SK-N-SH treated with all-trans-retinoic acid at 6 μM for 48 hours (cell line): ENCODE measurements around the gene BEST4.

Experiments used
- ATAC-seq: fragments of 200-7000 bp; cut with Tn5 transposase; 3 replicates; pipeline ENCODE4 v1.9.1; 2020; ENCODE audit warnings: mild to moderate bottlenecking, moderate library complexity
- ARNTL ChIP-seq: fragments of 450-650 bp; formaldehyde crosslinking; IDR thresholded peaks from 2 replicates; pipeline ENCODE4 v1.5.0; 2020; ENCODE audit warnings: low read depth, mild to moderate bottlenecking, moderate library complexity, borderline replicate concordance
- BACH2 ChIP-seq: fragments of 250-450 bp; sonication (Bioruptor Pico); IDR thresholded peaks from 2 replicates; pipeline ENCODE4 v1.9.0; 2021; ENCODE audit warnings: mild to moderate bottlenecking, borderline replicate concordance
- CSDC2 ChIP-seq: fragments of 250-450 bp; sonication (Bioruptor Pico); IDR thresholded peaks from 2 replicates; pipeline ENCODE4 v1.5.0; 2020; ENCODE audit warnings: mild to moderate bottlenecking, moderate library complexity
- ESRRG ChIP-seq: fragments of 250-450 bp; sonication (Bioruptor Pico); IDR thresholded peaks from 2 replicates; pipeline ENCODE4 v1.6.1; 2021; ENCODE audit warnings: mild to moderate bottlenecking
- GLIS3 ChIP-seq: fragments of 250-450 bp; sonication (Bioruptor Pico); IDR thresholded peaks from 2 replicates; pipeline ENCODE4 v1.5.0; 2020; ENCODE audit warnings: mild to moderate bottlenecking, moderate library complexity
- ISL1 ChIP-seq: fragments of 250-450 bp; sonication (Bioruptor Pico); IDR thresholded peaks from 2 replicates; pipeline ENCODE4 v2.1.2; 2022; ENCODE audit warnings: mild to moderate bottlenecking, moderate library complexity
- OSR1 ChIP-seq: fragments of 250-450 bp; sonication (Bioruptor Pico); IDR thresholded peaks from 2 replicates; pipeline ENCODE4 v1.8.0; 2022; ENCODE audit warnings: moderate library complexity, mild to moderate bottlenecking, inconsistent platforms
- PPARA ChIP-seq: fragments of 250-450 bp; sonication (Bioruptor Pico); IDR thresholded peaks from 2 replicates; pipeline ENCODE4 v1.5.0; 2020; ENCODE audit warnings: mild to moderate bottlenecking, borderline replicate concordance
- RARB ChIP-seq: fragments of 250-450 bp; sonication (Bioruptor Pico); IDR thresholded peaks from 2 replicates; pipeline ENCODE4 v1.8.0; 2021; ENCODE audit warnings: mild to moderate bottlenecking, moderate library complexity
- SNAI2 ChIP-seq: fragments of 250-450 bp; sonication (Bioruptor Pico); IDR thresholded peaks from 2 replicates; pipeline ENCODE4 v1.5.0; 2020; ENCODE audit warnings: mild to moderate bottlenecking, moderate library complexity
- TCF4 ChIP-seq: fragments of 250-450 bp; sonication (Bioruptor Pico); IDR thresholded peaks from 2 replicates; pipeline ENCODE4 v1.8.0; 2021; ENCODE audit warnings: mild to moderate bottlenecking, moderate library complexity, borderline replicate concordance
- TOX ChIP-seq: fragments of 250-450 bp; sonication (Bioruptor Pico); IDR thresholded peaks from 2 replicates; pipeline ENCODE4 v1.8.0; 2021; ENCODE audit warnings: mild to moderate bottlenecking, moderate library complexity, borderline replicate concordance
- ZC3H10 ChIP-seq: fragments of 250-450 bp; sonication (Bioruptor Pico); IDR thresholded peaks from 2 replicates; pipeline ENCODE4 v1.5.1; 2021; ENCODE audit warnings: mild to moderate bottlenecking, moderate library complexity
- ZFP3 ChIP-seq: fragments of 250-450 bp; sonication (Bioruptor Pico); IDR thresholded peaks from 2 replicates; pipeline ENCODE4 v1.5.0; 2020; ENCODE audit warnings: mild to moderate bottlenecking, moderate library complexity
- ZFP30 ChIP-seq: fragments of 450-650 bp; formaldehyde crosslinking; IDR thresholded peaks from 2 replicates; pipeline ENCODE4 v1.5.0; 2022; ENCODE audit warnings: mild to moderate bottlenecking, moderate library complexity
- ZNF565 ChIP-seq: fragments of 450-650 bp; formaldehyde crosslinking; conservative IDR thresholded peaks from 2 replicates; pipeline ENCODE4 v1.5.0; 2020; ENCODE audit warnings: low read depth, mild to moderate bottlenecking, moderate library complexity
- ZNF70 ChIP-seq: fragments of 450-650 bp; formaldehyde crosslinking; IDR thresholded peaks from 2 replicates; pipeline ENCODE4 v1.5.0; 2020; ENCODE audit warnings: mild to moderate bottlenecking, moderate library complexity
- ZNF8 ChIP-seq: fragments of 450-650 bp; formaldehyde crosslinking; IDR thresholded peaks from 2 replicates; pipeline ENCODE4 v1.5.0; 2020; ENCODE audit warnings: mild to moderate bottlenecking, moderate library complexity
- TF ChIP-seq, protein P1 (sequence below): fragments of 250-450 bp; sonication (Bioruptor Pico); IDR thresholded peaks from 2 replicates; pipeline ENCODE4 v1.8.0; 2021; ENCODE audit warnings: low read depth, mild to moderate bottlenecking, moderate library complexity, borderline replicate concordance
- TF ChIP-seq, protein P2 (sequence below): fragments of 250-450 bp; sonication (Bioruptor Pico); IDR thresholded peaks from 2 replicates; pipeline ENCODE4 v1.5.1; 2021; ENCODE audit warnings: mild to moderate bottlenecking, moderate library complexity
- TF ChIP-seq, protein P3 (sequence below): fragments of 250-450 bp; sonication (Bioruptor Pico); IDR thresholded peaks from 2 replicates; pipeline ENCODE4 v1.8.0; 2020; ENCODE audit warnings: mild to moderate bottlenecking, moderate library complexity, borderline replicate concordance
- TF ChIP-seq, protein P4 (sequence below): fragments of 250-450 bp; sonication (Bioruptor Pico); IDR thresholded peaks from 2 replicates; pipeline ENCODE4 v1.5.1; 2020; ENCODE audit warnings: low read depth, mild to moderate bottlenecking, moderate library complexity

The BEST4 gene

DNA sequence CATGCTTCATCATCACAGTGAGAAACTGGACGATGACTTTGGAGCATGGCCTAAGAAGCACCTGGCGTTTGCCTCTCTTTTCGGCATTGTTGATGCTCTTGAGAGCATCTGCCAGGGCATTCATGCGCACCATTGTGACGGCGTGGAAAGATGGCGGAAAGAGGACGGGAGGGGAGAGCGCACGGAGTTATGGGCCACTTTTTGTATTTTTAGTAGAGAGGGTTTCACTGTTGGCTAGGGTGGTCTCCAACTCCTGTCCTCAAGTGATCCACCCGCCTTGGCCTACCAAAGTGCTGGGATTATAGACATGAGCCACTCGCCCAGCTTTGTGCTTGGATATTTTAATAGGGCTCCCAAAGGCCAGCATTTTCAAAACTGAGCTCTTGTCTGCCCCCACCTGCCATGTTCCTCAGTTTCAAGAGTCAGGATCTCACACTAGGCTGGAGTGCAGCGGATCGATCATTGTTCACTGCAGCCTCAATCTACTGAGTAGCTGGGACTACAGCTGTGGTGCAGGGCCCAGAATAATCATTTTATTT, 7.3 kb downstream of the BEST4 start:
- TF ChIP-seq, protein P1, sequence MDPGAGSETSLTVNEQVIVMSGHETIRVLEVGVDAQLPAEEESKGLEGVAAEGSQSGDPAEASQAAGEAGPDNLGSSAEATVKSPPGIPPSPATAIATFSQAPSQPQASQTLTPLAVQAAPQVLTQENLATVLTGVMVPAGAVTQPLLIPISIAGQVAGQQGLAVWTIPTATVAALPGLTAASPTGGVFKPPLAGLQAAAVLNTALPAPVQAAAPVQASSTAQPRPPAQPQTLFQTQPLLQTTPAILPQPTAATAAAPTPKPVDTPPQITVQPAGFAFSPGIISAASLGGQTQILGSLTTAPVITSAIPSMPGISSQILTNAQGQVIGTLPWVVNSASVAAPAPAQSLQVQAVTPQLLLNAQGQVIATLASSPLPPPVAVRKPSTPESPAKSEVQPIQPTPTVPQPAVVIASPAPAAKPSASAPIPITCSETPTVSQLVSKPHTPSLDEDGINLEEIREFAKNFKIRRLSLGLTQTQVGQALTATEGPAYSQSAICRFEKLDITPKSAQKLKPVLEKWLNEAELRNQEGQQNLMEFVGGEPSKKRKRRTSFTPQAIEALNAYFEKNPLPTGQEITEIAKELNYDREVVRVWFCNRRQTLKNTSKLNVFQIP (CRISPR knock-in tag) = no peak
- TF ChIP-seq ZNF8 (CRISPR knock-in tag) = no peak
- TF ChIP-seq CSDC2 (CRISPR knock-in tag) = no peak
- TF ChIP-seq ESRRG (CRISPR knock-in tag) = no peak
- TF ChIP-seq PPARA = no peak
- no peak for TF ChIP-seq BACH2
- TF ChIP-seq, protein P2, sequence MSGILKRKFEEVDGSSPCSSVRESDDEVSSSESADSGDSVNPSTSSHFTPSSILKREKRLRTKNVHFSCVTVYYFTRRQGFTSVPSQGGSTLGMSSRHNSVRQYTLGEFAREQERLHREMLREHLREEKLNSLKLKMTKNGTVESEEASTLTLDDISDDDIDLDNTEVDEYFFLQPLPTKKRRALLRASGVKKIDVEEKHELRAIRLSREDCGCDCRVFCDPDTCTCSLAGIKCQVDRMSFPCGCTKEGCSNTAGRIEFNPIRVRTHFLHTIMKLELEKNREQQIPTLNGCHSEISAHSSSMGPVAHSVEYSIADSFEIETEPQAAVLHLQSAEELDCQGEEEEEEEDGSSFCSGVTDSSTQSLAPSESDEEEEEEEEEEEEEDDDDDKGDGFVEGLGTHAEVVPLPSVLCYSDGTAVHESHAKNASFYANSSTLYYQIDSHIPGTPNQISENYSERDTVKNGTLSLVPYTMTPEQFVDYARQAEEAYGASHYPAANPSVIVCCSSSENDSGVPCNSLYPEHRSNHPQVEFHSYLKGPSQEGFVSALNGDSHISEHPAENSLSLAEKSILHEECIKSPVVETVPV = no peak
- TF ChIP-seq RARB (CRISPR knock-in tag) = no peak
- TF ChIP-seq ISL1 (CRISPR knock-in tag) = no peak
- TF ChIP-seq, protein P3, sequence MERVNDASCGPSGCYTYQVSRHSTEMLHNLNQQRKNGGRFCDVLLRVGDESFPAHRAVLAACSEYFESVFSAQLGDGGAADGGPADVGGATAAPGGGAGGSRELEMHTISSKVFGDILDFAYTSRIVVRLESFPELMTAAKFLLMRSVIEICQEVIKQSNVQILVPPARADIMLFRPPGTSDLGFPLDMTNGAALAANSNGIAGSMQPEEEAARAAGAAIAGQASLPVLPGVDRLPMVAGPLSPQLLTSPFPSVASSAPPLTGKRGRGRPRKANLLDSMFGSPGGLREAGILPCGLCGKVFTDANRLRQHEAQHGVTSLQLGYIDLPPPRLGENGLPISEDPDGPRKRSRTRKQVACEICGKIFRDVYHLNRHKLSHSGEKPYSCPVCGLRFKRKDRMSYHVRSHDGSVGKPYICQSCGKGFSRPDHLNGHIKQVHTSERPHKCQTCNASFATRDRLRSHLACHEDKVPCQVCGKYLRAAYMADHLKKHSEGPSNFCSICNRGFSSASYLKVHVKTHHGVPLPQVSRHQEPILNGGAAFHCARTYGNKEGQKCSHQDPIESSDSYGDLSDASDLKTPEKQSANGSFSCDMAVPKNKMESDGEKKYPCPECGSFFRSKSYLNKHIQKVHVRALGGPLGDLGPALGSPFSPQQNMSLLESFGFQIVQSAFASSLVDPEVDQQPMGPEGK (CRISPR knock-in tag) = no peak
- no peak for TF ChIP-seq TOX (CRISPR knock-in tag)
- no peak for TF ChIP-seq OSR1
- TF ChIP-seq, protein P4, sequence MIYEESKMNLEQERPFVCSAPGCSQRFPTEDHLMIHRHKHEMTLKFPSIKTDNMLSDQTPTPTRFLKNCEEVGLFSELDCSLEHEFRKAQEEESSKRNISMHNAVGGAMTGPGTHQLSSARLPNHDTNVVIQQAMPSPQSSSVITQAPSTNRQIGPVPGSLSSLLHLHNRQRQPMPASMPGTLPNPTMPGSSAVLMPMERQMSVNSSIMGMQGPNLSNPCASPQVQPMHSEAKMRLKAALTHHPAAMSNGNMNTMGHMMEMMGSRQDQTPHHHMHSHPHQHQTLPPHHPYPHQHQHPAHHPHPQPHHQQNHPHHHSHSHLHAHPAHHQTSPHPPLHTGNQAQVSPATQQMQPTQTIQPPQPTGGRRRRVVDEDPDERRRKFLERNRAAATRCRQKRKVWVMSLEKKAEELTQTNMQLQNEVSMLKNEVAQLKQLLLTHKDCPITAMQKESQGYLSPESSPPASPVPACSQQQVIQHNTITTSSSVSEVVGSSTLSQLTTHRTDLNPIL (CRISPR knock-in tag) = no peak
- no peak for TF ChIP-seq ZNF565 (CRISPR knock-in tag)
- TF ChIP-seq TCF4 (CRISPR knock-in tag) = no peak
- no peak for TF ChIP-seq ZFP3 (CRISPR knock-in tag)
- TF ChIP-seq, all 23 proteins: peak for 0
- ATAC-seq = no peak

DNA sequence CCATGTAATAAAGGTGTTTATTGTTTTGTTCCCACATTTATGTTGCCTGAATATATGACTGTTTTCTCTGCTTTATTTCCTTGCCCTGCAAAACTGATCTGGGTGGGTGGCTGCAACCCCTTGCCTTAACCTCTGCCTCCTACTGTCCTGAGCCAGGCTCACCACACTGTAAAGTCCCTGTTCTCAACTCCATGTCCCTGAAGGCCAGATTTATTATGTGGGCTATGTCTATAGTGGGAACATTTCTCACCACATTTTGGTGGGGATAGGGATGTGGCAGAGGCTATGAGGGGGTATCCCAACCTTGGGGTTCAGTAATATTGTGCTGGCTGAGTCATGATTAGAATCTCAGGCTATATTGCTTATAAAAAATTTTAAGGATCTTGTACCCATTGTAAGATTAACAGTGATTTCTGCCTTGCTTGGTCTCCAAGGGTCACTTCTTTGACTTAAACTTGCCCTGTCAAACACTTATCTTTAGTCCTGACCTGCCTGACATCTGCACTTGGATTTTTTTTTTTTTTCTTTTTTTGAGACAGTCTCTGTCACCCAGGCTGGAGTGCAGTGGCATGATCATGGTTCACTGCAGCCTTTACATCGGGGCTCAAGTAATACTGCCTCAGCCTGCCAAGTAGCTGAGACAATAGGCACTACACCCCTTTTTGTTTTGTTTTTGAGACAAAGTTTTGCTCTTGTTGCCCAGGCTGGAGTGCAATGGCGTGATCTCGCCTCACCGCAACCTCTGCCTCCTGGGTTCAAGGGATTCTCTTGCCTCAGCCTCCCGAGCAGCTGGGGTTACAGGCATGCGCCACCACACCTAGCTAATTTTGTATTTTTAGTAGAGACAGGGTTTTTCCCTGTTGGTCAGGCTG, 9.0 kb downstream of the BEST4 start:
- TF ChIP-seq ZNF70 (CRISPR knock-in tag) = no peak
- no peak for TF ChIP-seq ZC3H10
- no peak for TF ChIP-seq ZFP30 (CRISPR knock-in tag)
- TF ChIP-seq ZNF565 (CRISPR knock-in tag) = no peak
- TF ChIP-seq CSDC2 (CRISPR knock-in tag) = no peak
- no peak for TF ChIP-seq PPARA
- TF ChIP-seq TOX (CRISPR knock-in tag) = no peak
- no peak for TF ChIP-seq OSR1
- TF ChIP-seq, protein P4 (CRISPR knock-in tag) = no peak
- TF ChIP-seq ARNTL (CRISPR knock-in tag) = no peak
- TF ChIP-seq ZNF8 (CRISPR knock-in tag) = no peak
- TF ChIP-seq ISL1 (CRISPR knock-in tag) = no peak
- no peak for TF ChIP-seq TCF4 (CRISPR knock-in tag)
- TF ChIP-seq, protein P2 = no peak
- TF ChIP-seq SNAI2 (CRISPR knock-in tag) = no peak
- no peak for TF ChIP-seq ZFP3 (CRISPR knock-in tag)
- TF ChIP-seq BACH2 = no peak
- TF ChIP-seq GLIS3 (CRISPR knock-in tag) = no peak
- TF ChIP-seq, protein P1 (CRISPR knock-in tag) = no peak
- no peak for ATAC-seq
